Measurements from ENCODE around the gene SLFN12L. TPM values are rescaled to one million over a fixed set of nuclear protein-coding genes. Genes with fewer than 3 reads are reported as not detected.
"Not testable (repeated sequence)": the region's sequence is repeated elsewhere in the genome, so short reads cannot be mapped to it uniquely, and the experiment has no call there.

Gene SLFN12L
- total RNA-seq, 1 donor from 2014 or later = 0.25 TPM

- Histone ChIP-seq H3K4me1 (no peaks in the 10 kb centered on the region), H3K27ac (replicated peaks) (no peak overlapping the region), H3K4me3 (no peak overlapping the region), H3K9me3 (replicated peaks) (no peaks in the 10 kb centered on the region), H3K36me3 (no peaks in the 10 kb centered on the region), H3K27me3 (ENCODE audit: low read depth) (peaks cover 20% of the 10 kb centered on the region)
- TF ChIP-seq CTCF (IDR thresholded peaks at IDR 0.05; ENCODE audit: borderline replicate concordance) = no peak
- DNase-seq = no peak
- intact Hi-C loops (cut with micrococcal nuclease) = no loop called here
Observed at GRCh38 chr17:35523296-35523695, 14.2 kb downstream of the SLFN12L start.

GRCh38 chr17:35521654-35522256, 15.7 kb downstream of the SLFN12L start:
- intact Hi-C loops (cut with micrococcal nuclease); H3K36me3 ChIP-seq; DNase-seq; H3K4me1 ChIP-seq; H3K9me3 ChIP-seq (replicated peaks); H3K4me3 ChIP-seq; H3K27ac ChIP-seq (replicated peaks): not testable (repeated sequence)
- H3K27me3 ChIP-seq (ENCODE audit: low read depth) = peaks cover 20% of the 10 kb centered on the region

- intact Hi-C loops (cut with micrococcal nuclease) = no loop called here
- DNase-seq = no peak
- no peak overlapping the region for H3K27ac ChIP-seq (replicated peaks)
- TF ChIP-seq CTCF (IDR thresholded peaks at IDR 0.05; ENCODE audit: borderline replicate concordance) = no peak
- H3K4me3 ChIP-seq = no peak overlapping the region
- H3K27me3 ChIP-seq (ENCODE audit: low read depth) = peaks cover 25% of the 10 kb centered on the region
- H3K36me3 ChIP-seq = no peaks in the 10 kb centered on the region
- no peaks in the 10 kb centered on the region for H3K9me3 ChIP-seq (replicated peaks)
- no peaks in the 10 kb centered on the region for H3K4me1 ChIP-seq
Observed at GRCh38 chr17:35521150-35521549, 16.3 kb downstream of the SLFN12L start.

- H3K9me3 ChIP-seq (replicated peaks) = no peaks in the 10 kb centered on the region
- H3K4me1 ChIP-seq = no peaks in the 10 kb centered on the region
- no peaks in the 10 kb centered on the region for H3K36me3 ChIP-seq
- no peak for DNase-seq
- no peak overlapping the region for H3K27ac ChIP-seq (replicated peaks)
- no peak overlapping the region for H3K4me3 ChIP-seq
- no peak for TF ChIP-seq CTCF (IDR thresholded peaks at IDR 0.05; ENCODE audit: borderline replicate concordance)
- intact Hi-C loops (cut with micrococcal nuclease) = no loop called here
- peaks cover 36% of the 10 kb centered on the region for H3K27me3 ChIP-seq (ENCODE audit: low read depth)
Observed at GRCh38 chr17:35519906-35520442, 17.5 kb downstream of the SLFN12L start.

- Histone ChIP-seq H3K4me3 (no peak overlapping the region), H3K4me1 (no peaks in the 10 kb centered on the region), H3K27me3 (ENCODE audit: low read depth) (peaks cover 38% of the 10 kb centered on the region), H3K9me3 (replicated peaks) (no peaks in the 10 kb centered on the region), H3K36me3 (no peaks in the 10 kb centered on the region), H3K27ac (replicated peaks) (no peak overlapping the region)
- no peak for DNase-seq
- intact Hi-C loops (cut with micrococcal nuclease) = no loop called here
- no peak for TF ChIP-seq CTCF (IDR thresholded peaks at IDR 0.05; ENCODE audit: borderline replicate concordance)
Observed at GRCh38 chr17:35519439-35519838, 18.0 kb downstream of the SLFN12L start.

- H3K9me3 ChIP-seq (replicated peaks); H3K4me3 ChIP-seq; DNase-seq; H3K27ac ChIP-seq (replicated peaks); H3K36me3 ChIP-seq; intact Hi-C loops (cut with micrococcal nuclease); H3K4me1 ChIP-seq: not testable (repeated sequence)
- H3K27me3 ChIP-seq (ENCODE audit: low read depth) = peaks cover 42% of the 10 kb centered on the region
Observed at GRCh38 chr17:35518431-35518830, 19.0 kb downstream of the SLFN12L start.
